Endothelial cell of umbilical vein (primary cell): ENCODE results near the gene TSPAN15.

ENCODE experiments used
- EZH2 ChIP-seq: IDR thresholded peaks from 2 replicates; pipeline ENCODE4 v1.6.1; 2012; ENCODE audit warnings: borderline replicate concordance, low read depth, mild to moderate bottlenecking, moderate library complexity, low read length, inconsistent platforms; ENCODE audit not compliant: severe bottlenecking
- FOS ChIP-seq: IDR thresholded peaks from 2 replicates; pipeline ENCODE4 v1.6.1; 2011; ENCODE audit warnings: mild to moderate bottlenecking, low read length, moderate library complexity, borderline replicate concordance; ENCODE audit not compliant: insufficient read depth
- GATA2 ChIP-seq: IDR thresholded peaks from 2 replicates; pipeline ENCODE4 v1.7.0; 2011; ENCODE audit warnings: low read depth, mild to moderate bottlenecking, moderate library complexity, mixed read lengths, low read length; ENCODE audit not compliant: insufficient read length, insufficient read depth
- JUN ChIP-seq: IDR thresholded peaks from 2 replicates; pipeline ENCODE4 v1.6.1; 2011; ENCODE audit warnings: borderline replicate concordance, low read depth; ENCODE audit not compliant: insufficient read length, insufficient read depth
- MYC ChIP-seq: IDR thresholded peaks from one replicate; pipeline ENCODE4 v1.6.1; 2011; ENCODE audit warnings: mild to moderate bottlenecking, low read depth, low read length
- POLR2A ChIP-seq: IDR thresholded peaks from 2 replicates; pipeline ENCODE4 v1.6.1; 2012; ENCODE audit warnings: low read depth, mild to moderate bottlenecking, control low read depth, low read length
- POLR2AphosphoS5 ChIP-seq: IDR thresholded peaks from 2 replicates; pipeline ENCODE4 v1.6.1; 2012; ENCODE audit warnings: low read depth, mild to moderate bottlenecking, control low read depth, low read length, moderate library complexity; ENCODE audit not compliant: insufficient read depth
- TF ChIP-seq, protein P1 (sequence below), 2 donors: IDR thresholded peaks; 1 replicate in 1 of 2; 2 replicates in 1 of 2; pipeline ENCODE4 v1.5.1; 2011; ENCODE audit warnings: low read length in 2 of 2, mild to moderate bottlenecking in 2 of 2, moderate library complexity in 2 of 2, control low read depth in 1 of 2, inconsistent platforms in 1 of 2, low read depth in 1 of 2; ENCODE audit not compliant: insufficient read depth in 1 of 2; ENCODE audit errors: extremely low read depth in 1 of 2
- TF ChIP-seq, protein P2 (sequence below): IDR thresholded peaks from 2 replicates; pipeline ENCODE4 v1.6.1; 2011; ENCODE audit not compliant: insufficient read depth, insufficient read length

DNA sequence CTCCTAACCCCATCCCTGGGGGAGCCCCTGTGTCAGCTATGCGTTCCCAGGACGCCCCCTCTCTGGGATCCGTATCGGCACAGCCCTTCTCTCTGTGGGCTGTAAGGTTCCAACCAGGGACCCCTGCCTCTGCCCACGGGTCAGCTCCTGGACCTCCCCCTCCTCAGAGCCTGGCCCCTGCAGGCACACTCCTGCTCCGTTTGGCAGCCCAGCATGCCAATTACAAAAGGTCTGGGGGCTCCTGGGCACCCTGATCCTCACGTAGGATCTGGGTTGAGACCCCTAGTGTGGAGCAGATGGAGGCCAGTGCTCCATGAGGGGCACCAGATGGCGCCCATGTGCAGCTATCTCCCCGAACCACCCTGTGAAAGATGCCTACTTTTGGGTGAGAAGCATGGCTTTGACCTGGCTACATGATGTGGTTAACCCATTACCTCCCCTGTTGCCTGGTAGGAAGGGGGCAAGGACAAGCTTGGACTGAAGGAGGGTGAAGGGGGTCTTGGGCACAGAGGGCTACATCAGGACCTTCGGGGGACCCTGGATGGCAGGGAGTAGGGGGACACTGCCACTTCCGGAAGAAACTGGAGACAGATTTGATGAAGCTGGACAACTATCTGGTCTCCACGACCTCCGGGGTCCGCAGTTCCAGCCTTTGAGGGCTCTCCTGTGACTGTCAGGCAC, 43.5 kb upstream of the TSPAN15 start:
- TF ChIP-seq EZH2 (no peak), POLR2A (no peak), GATA2 (no peak), POLR2AphosphoS5 (no peak), MYC (no peak), FOS (no peak), JUN (no peak)
- TF ChIP-seq, protein P1, sequence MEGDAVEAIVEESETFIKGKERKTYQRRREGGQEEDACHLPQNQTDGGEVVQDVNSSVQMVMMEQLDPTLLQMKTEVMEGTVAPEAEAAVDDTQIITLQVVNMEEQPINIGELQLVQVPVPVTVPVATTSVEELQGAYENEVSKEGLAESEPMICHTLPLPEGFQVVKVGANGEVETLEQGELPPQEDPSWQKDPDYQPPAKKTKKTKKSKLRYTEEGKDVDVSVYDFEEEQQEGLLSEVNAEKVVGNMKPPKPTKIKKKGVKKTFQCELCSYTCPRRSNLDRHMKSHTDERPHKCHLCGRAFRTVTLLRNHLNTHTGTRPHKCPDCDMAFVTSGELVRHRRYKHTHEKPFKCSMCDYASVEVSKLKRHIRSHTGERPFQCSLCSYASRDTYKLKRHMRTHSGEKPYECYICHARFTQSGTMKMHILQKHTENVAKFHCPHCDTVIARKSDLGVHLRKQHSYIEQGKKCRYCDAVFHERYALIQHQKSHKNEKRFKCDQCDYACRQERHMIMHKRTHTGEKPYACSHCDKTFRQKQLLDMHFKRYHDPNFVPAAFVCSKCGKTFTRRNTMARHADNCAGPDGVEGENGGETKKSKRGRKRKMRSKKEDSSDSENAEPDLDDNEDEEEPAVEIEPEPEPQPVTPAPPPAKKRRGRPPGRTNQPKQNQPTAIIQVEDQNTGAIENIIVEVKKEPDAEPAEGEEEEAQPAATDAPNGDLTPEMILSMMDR (IDR thresholded peaks at IDR 0.05; ENCODE audit: extremely low read depth in 1 of 2, insufficient read depth in 1 of 2, low read depth in 1 of 2, low read length in 2 of 2) = peak; percentile 47 to 54
- TF ChIP-seq, protein P2, sequence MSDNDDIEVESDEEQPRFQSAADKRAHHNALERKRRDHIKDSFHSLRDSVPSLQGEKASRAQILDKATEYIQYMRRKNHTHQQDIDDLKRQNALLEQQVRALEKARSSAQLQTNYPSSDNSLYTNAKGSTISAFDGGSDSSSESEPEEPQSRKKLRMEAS = no peak
